T-helper 2 cell treated with Interferon-gamma antibody and Interleukin-4, amounts not matched to agents 5 μg/mL and 100 μg/mL, for 36 hours (primary cell): Measurements from ENCODE around the gene DIP2C.
"Not testable (repeated sequence)": the region's sequence is repeated elsewhere in the genome, so short reads cannot be mapped to it uniquely, and the experiment has no call there.

Experiments
- DNase-seq: peaks from one replicate; pipeline ENCODE4 v3.0.0; 2021; ENCODE audit warnings: low spot score
- H3K27ac Mint-ChIP-seq: one replicate; pipeline ENCODE4 v1.8.0; 2021; ENCODE audit warnings: mild to moderate bottlenecking, mixed read lengths
- H3K27me3 Mint-ChIP-seq: one replicate; pipeline ENCODE4 v1.8.0; 2021; ENCODE audit warnings: low read depth, mixed read lengths
- H3K36me3 Mint-ChIP-seq: one replicate; pipeline ENCODE4 v1.8.0; 2021; ENCODE audit warnings: low read depth, mixed read lengths
- H3K4me1 Mint-ChIP-seq: one replicate; pipeline ENCODE4 v1.8.0; 2021; ENCODE audit warnings: low read depth, mixed read lengths
- H3K4me3 Mint-ChIP-seq: one replicate; pipeline ENCODE4 v1.8.0; 2022; ENCODE audit warnings: mild to moderate bottlenecking, moderate library complexity, mixed read lengths
- H3K9me3 Mint-ChIP-seq: one replicate; pipeline ENCODE4 v1.8.0; 2021; ENCODE audit warnings: mixed read lengths

The DIP2C gene

GRCh38 chr10:640673-641045, 48.8 kb downstream of the DIP2C start:
- H3K27ac Mint-ChIP-seq: no peak overlapping the region
- no peaks in the 10 kb centered on the region for H3K36me3 Mint-ChIP-seq
- H3K27me3 Mint-ChIP-seq: peaks cover 9% of the 10 kb centered on the region
- H3K4me1 Mint-ChIP-seq: no peaks in the 10 kb centered on the region
- DNase-seq: no peak
- H3K4me3 Mint-ChIP-seq: no peak overlapping the region
- H3K9me3 Mint-ChIP-seq: no peaks in the 10 kb centered on the region

- no peak for DNase-seq
- H3K27me3 Mint-ChIP-seq: peaks cover 9% of the 10 kb centered on the region
- no peaks in the 10 kb centered on the region for H3K4me1 Mint-ChIP-seq
- no peaks in the 10 kb centered on the region for H3K36me3 Mint-ChIP-seq
- H3K4me3 Mint-ChIP-seq: no peak overlapping the region
- H3K9me3 Mint-ChIP-seq: no peaks in the 10 kb centered on the region
- no peak overlapping the region for H3K27ac Mint-ChIP-seq
Measured at GRCh38 chr10:639751-640672, 49.5 kb downstream of the DIP2C start.

- Mint-ChIP-seq H3K36me3 (no peaks in the 10 kb centered on the region), H3K27me3 (peaks cover 12% of the 10 kb centered on the region), H3K4me1 (no peaks in the 10 kb centered on the region), H3K9me3 (no peaks in the 10 kb centered on the region), H3K27ac (no peak overlapping the region), H3K4me3 (no peak overlapping the region)
- DNase-seq: no peak
Measured at GRCh38 chr10:639001-639750, 50.3 kb downstream of the DIP2C start.

GRCh38 chr10:637771-638195, 51.7 kb downstream of the DIP2C start:
- no peak overlapping the region for H3K27ac Mint-ChIP-seq
- H3K4me1 Mint-ChIP-seq: no peaks in the 10 kb centered on the region
- H3K36me3 Mint-ChIP-seq: no peaks in the 10 kb centered on the region
- peaks cover 12% of the 10 kb centered on the region for H3K27me3 Mint-ChIP-seq
- H3K4me3 Mint-ChIP-seq: no peak overlapping the region
- no peaks in the 10 kb centered on the region for H3K9me3 Mint-ChIP-seq
- no peak for DNase-seq

GRCh38 chr10:637221-637620, 52.2 kb downstream of the DIP2C start:
- H3K36me3 Mint-ChIP-seq: no peaks in the 10 kb centered on the region
- DNase-seq: no peak
- H3K9me3 Mint-ChIP-seq: no peaks in the 10 kb centered on the region
- no peak overlapping the region for H3K27ac Mint-ChIP-seq
- no peaks in the 10 kb centered on the region for H3K4me1 Mint-ChIP-seq
- no peak overlapping the region for H3K4me3 Mint-ChIP-seq
- H3K27me3 Mint-ChIP-seq: peaks cover 12% of the 10 kb centered on the region

GRCh38 chr10:636769-637168, 52.7 kb downstream of the DIP2C start:
- Mint-ChIP-seq H3K4me1 (no peaks in the 10 kb centered on the region), H3K4me3 (no peak overlapping the region), H3K27me3 (peaks cover 12% of the 10 kb centered on the region), H3K9me3 (no peaks in the 10 kb centered on the region), H3K27ac (no peak overlapping the region), H3K36me3 (no peaks in the 10 kb centered on the region)
- DNase-seq: no peak

- Mint-ChIP-seq H3K4me1 (no peaks in the 10 kb centered on the region), H3K27me3 (peaks cover 12% of the 10 kb centered on the region), H3K9me3 (no peaks in the 10 kb centered on the region), H3K27ac (no peak overlapping the region), H3K36me3 (no peaks in the 10 kb centered on the region), H3K4me3 (no peak overlapping the region)
- no peak for DNase-seq
Measured at GRCh38 chr10:636016-636730, 53.3 kb downstream of the DIP2C start.

GRCh38 chr10:635088-635861, 54.2 kb downstream of the DIP2C start:
- H3K27me3 Mint-ChIP-seq: peaks cover 14% of the 10 kb centered on the region
- no peak for DNase-seq
- H3K4me3 Mint-ChIP-seq: no peak overlapping the region
- no peaks in the 10 kb centered on the region for H3K9me3 Mint-ChIP-seq
- no peak overlapping the region for H3K27ac Mint-ChIP-seq
- no peaks in the 10 kb centered on the region for H3K4me1 Mint-ChIP-seq
- H3K36me3 Mint-ChIP-seq: no peaks in the 10 kb centered on the region

GRCh38 chr10:634256-634655, 55.2 kb downstream of the DIP2C start:
- H3K4me1 Mint-ChIP-seq: no peaks in the 10 kb centered on the region
- H3K36me3 Mint-ChIP-seq: no peaks in the 10 kb centered on the region
- H3K27me3 Mint-ChIP-seq: peaks cover 14% of the 10 kb centered on the region
- H3K4me3 Mint-ChIP-seq: no peak overlapping the region
- no peaks in the 10 kb centered on the region for H3K9me3 Mint-ChIP-seq
- no peak for DNase-seq
- H3K27ac Mint-ChIP-seq: no peak overlapping the region

- H3K27ac Mint-ChIP-seq: no peak overlapping the region
- H3K36me3 Mint-ChIP-seq: no peaks in the 10 kb centered on the region
- no peaks in the 10 kb centered on the region for H3K9me3 Mint-ChIP-seq
- no peak for DNase-seq
- peaks cover 17% of the 10 kb centered on the region for H3K27me3 Mint-ChIP-seq
- H3K4me1 Mint-ChIP-seq: no peaks in the 10 kb centered on the region
- H3K4me3 Mint-ChIP-seq: no peak overlapping the region
Measured at GRCh38 chr10:633279-634245, 55.9 kb downstream of the DIP2C start.

GRCh38 chr10:632807-633177, 56.7 kb downstream of the DIP2C start:
- H3K36me3 Mint-ChIP-seq, H3K4me1 Mint-ChIP-seq, H3K27ac Mint-ChIP-seq, DNase-seq, H3K9me3 Mint-ChIP-seq, H3K4me3 Mint-ChIP-seq: not testable (repeated sequence)
- peaks cover 17% of the 10 kb centered on the region for H3K27me3 Mint-ChIP-seq

GRCh38 chr10:632155-632806, 57.2 kb downstream of the DIP2C start:
- H3K4me3 Mint-ChIP-seq, H3K4me1 Mint-ChIP-seq, DNase-seq, H3K36me3 Mint-ChIP-seq, H3K27ac Mint-ChIP-seq, H3K9me3 Mint-ChIP-seq: not testable (repeated sequence)
- H3K27me3 Mint-ChIP-seq: peaks cover 17% of the 10 kb centered on the region
